Hepatocyte (in vitro differentiated cells): Measurements from ENCODE around the gene ARHGAP22. TPM values are rescaled to one million over a fixed set of nuclear protein-coding genes. Genes with fewer than 3 reads are reported as not detected.

ENCODE experiments used
- DNase-seq: peaks from one replicate; pipeline ENCODE4 v3.0.0-alpha.2; 2016; ENCODE audit warnings: low spot score
- H2AFZ ChIP-seq: fragments of 200-600 bp; sonication (generic); 2 replicates; pipeline ENCODE4 v1.6.0; 2016; ENCODE audit warnings: antibody characterized with exemption, mild to moderate bottlenecking
- H3K27ac ChIP-seq: fragments of 200-600 bp; sonication (generic); 2 replicates; pipeline ENCODE4 v1.5.1; 2016; ENCODE audit warnings: mild to moderate bottlenecking
- H3K27me3 ChIP-seq: fragments of 200-600 bp; sonication (generic); 2 replicates; pipeline ENCODE4 v1.6.1; 2016
- H3K36me3 ChIP-seq: fragments of 200-600 bp; sonication (generic); replicated peaks from 2 replicates; pipeline ENCODE4 v1.5.1; 2016; ENCODE audit warnings: low read depth; ENCODE audit not compliant: insufficient read depth
- H3K4me1 ChIP-seq: fragments of 200-600 bp; sonication (generic); 2 replicates; pipeline ENCODE4 v1.5.1; 2016; ENCODE audit warnings: mild to moderate bottlenecking, moderate library complexity; ENCODE audit not compliant: insufficient read depth
- H3K4me2 ChIP-seq: fragments of 200-600 bp; sonication (generic); 2 replicates; pipeline ENCODE4 v1.6.0; 2016
- H3K4me3 ChIP-seq: fragments of 200-600 bp; sonication (generic); 2 replicates; pipeline ENCODE4 v1.5.1; 2016; ENCODE audit warnings: mild to moderate bottlenecking
- H3K79me2 ChIP-seq: fragments of 200-600 bp; sonication (generic); 2 replicates; pipeline ENCODE4 v1.6.0; 2017; ENCODE audit warnings: mild to moderate bottlenecking
- H3K9me2 ChIP-seq: fragments of 200-600 bp; sonication (generic); replicated peaks from 2 replicates; pipeline ENCODE4 v1.6.0; 2017; ENCODE audit warnings: mild to moderate bottlenecking; ENCODE audit not compliant: insufficient read depth
- H3K9me3 ChIP-seq: fragments of 200-600 bp; sonication (generic); 2 replicates; pipeline ENCODE4 v1.5.1; 2016; ENCODE audit warnings: low read depth, mild to moderate bottlenecking
- H4K20me1 ChIP-seq: fragments of 200-600 bp; sonication (generic); 2 replicates; pipeline ENCODE4 v1.6.0; 2016; ENCODE audit warnings: mild to moderate bottlenecking; ENCODE audit not compliant: insufficient read depth, poor library complexity, severe bottlenecking
- EZH2 ChIP-seq: fragments of 200-600 bp; sonication (generic); IDR thresholded peaks from 2 replicates; pipeline ENCODE4 v1.6.1; 2016; ENCODE audit warnings: antibody characterized with exemption, mild to moderate bottlenecking, borderline replicate concordance
- EZH2phosphoT487 ChIP-seq: fragments of 200-600 bp; sonication (generic); IDR thresholded peaks from one replicate; pipeline ENCODE4 v1.6.1; 2018; ENCODE audit warnings: antibody characterized with exemption, mild to moderate bottlenecking, low read depth, moderate library complexity; ENCODE audit not compliant: unreplicated experiment, severe bottlenecking
- WGBS: methylation state at CpG from one replicate; pipeline ENCODE4 v1.1.6; 2016; ENCODE audit warnings: low lambda C conversion rate; ENCODE audit errors: missing lambda C conversion rate; 5-methylcytosine and 5-hydroxymethylcytosine counted together
- polyA plus RNA-seq: library from polyadenylated mRNA; unstranded; fragments of >200 nt; fragmentation: Nextera tagmentation; extraction: Ambion mirVana; gene quantifications from 2 replicates; pipeline ENCODE4 v1.2.1, GENCODE V29; 2016
- total RNA-seq: library from RNA; depleted of rRNA; stranded (reverse); fragments of >200 nt; gene quantifications from 2 replicates; pipeline ENCODE4 v1.2.3, GENCODE V29; 2014
- TF ChIP-seq, protein P1 (sequence below): fragments of 200-600 bp; sonication (generic); IDR thresholded peaks from 2 replicates; pipeline ENCODE4 v1.5.1; 2016; ENCODE audit warnings: antibody characterized with exemption, mild to moderate bottlenecking; ENCODE audit not compliant: poor library complexity

ARHGAP22 gene
- total and polyA plus RNA-seq, 2 experiments from 2014 or later = 1.7 to 1.8 TPM

DNA sequence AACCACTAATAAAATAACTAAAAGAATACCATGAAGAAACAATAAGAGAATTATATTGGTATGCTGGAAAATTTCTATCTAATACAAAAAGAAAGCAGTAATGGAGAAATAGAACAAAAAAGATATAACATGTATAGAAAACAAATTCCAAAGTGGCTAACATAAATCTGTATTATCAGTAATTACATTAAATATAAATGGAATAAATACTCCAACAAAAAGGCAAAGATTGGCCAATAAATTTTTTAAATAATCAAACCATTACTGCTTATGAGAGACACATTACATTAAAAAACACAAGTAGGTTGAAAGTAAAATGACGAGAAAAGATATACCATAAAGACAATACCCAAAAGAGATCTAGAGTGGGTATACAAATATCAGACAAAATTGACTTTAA, 90.0 kb downstream of the ARHGAP22 start:
- Histone ChIP-seq H2AFZ (no peak overlapping the region), H3K79me2 (no peaks in the 10 kb centered on the region), H3K4me2 (no peak overlapping the region), H4K20me1 (no peaks in the 10 kb centered on the region), H3K4me1 (no peaks in the 10 kb centered on the region), H3K27me3 (no peaks in the 10 kb centered on the region), H3K9me3 (peaks cover 10% of the 10 kb centered on the region), H3K9me2 (no peaks in the 10 kb centered on the region), H3K4me3 (no peak overlapping the region), H3K36me3 (no peaks in the 10 kb centered on the region), H3K27ac (no peak overlapping the region)
- TF ChIP-seq, protein P1, sequence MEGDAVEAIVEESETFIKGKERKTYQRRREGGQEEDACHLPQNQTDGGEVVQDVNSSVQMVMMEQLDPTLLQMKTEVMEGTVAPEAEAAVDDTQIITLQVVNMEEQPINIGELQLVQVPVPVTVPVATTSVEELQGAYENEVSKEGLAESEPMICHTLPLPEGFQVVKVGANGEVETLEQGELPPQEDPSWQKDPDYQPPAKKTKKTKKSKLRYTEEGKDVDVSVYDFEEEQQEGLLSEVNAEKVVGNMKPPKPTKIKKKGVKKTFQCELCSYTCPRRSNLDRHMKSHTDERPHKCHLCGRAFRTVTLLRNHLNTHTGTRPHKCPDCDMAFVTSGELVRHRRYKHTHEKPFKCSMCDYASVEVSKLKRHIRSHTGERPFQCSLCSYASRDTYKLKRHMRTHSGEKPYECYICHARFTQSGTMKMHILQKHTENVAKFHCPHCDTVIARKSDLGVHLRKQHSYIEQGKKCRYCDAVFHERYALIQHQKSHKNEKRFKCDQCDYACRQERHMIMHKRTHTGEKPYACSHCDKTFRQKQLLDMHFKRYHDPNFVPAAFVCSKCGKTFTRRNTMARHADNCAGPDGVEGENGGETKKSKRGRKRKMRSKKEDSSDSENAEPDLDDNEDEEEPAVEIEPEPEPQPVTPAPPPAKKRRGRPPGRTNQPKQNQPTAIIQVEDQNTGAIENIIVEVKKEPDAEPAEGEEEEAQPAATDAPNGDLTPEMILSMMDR = no peak
- TF ChIP-seq EZH2phosphoT487 (no peak), EZH2 (no peak)
- no peak for DNase-seq
- 79% methylated on average over 1 of the region's 1 CpG for WGBS

DNA sequence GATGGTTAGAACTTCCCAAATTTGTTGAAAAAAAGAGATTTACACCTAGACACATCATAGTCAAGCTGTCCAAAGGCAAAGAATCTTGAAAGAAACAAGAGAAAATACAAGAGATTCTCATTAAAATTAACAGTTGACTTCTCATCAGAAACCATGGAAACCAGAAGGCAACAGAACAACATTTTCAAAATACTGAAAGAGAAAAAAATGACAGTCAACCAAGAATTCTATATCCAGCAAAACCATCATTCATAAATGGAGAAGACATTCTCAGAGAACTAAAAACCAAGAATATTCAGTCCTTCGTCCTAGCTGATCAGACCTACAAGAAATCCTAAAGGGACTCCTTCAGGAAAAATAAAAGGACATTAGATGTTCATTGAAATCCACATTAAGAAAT, 90.6 kb downstream of the ARHGAP22 start:
- Histone ChIP-seq H3K27me3 (no peaks in the 10 kb centered on the region), H4K20me1 (no peaks in the 10 kb centered on the region), H3K9me2 (no peaks in the 10 kb centered on the region), H3K4me2 (no peak overlapping the region), H3K4me3 (no peak overlapping the region), H2AFZ (no peak overlapping the region), H3K9me3 (peaks cover 10% of the 10 kb centered on the region), H3K36me3 (no peaks in the 10 kb centered on the region), H3K27ac (no peak overlapping the region), H3K79me2 (no peaks in the 10 kb centered on the region), H3K4me1 (no peaks in the 10 kb centered on the region)
- 91% methylated on average over 1 of the region's 1 CpG for WGBS
- no peak for TF ChIP-seq EZH2
- TF ChIP-seq, protein P1 = no peak
- TF ChIP-seq EZH2phosphoT487 = no peak
- no peak for DNase-seq

DNA sequence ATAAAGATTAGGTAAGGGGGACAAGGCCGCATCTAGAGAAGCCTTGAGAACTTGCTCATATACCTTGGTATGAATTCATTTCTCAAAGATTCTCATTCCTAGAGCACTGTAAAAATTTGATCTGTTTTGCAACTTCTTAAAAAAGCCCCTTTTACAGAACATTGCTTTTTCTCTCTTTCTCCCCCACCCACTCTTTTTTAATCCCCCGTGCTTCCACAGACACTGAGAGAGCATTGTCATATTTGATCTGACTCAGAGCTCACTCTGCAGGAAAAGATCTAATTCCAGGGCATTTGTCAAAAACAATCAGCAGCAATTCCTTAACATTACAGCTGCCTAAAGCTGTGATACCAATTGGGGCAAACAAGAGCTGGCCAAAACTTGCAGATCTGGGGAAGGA, 92.0 kb downstream of the ARHGAP22 start:
- Histone ChIP-seq H3K9me2 (no peaks in the 10 kb centered on the region), H3K4me3 (no peak overlapping the region), H3K27me3 (no peaks in the 10 kb centered on the region), H3K4me2 (no peak overlapping the region), H3K36me3 (no peaks in the 10 kb centered on the region), H2AFZ (no peak overlapping the region), H3K9me3 (peaks cover 10% of the 10 kb centered on the region), H4K20me1 (no peaks in the 10 kb centered on the region), H3K4me1 (no peaks in the 10 kb centered on the region), H3K79me2 (no peaks in the 10 kb centered on the region), H3K27ac (no peak overlapping the region)
- TF ChIP-seq EZH2 (no peak), EZH2phosphoT487 (no peak)
- TF ChIP-seq, protein P1 = no peak
- WGBS = 94% methylated on average over 2 of the region's 2 CpGs
- no peak for DNase-seq

DNA sequence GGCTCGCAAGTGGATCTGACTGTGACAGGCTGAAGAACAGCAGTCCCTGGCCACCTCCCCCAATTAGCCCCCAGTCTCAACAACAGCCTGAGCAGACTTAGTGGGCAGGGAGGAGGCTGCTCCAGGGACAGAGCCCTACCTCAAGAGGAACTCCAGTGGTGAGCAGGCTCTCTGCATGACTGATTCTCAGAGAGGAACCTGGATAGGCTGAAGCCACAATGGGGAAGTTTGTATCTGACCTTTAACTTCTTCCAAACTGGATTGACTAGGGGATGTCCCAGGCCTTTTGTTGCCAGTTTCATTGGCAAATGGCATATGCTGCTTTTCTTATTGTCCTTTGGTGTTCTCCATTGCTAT, 93.0 kb downstream of the ARHGAP22 start:
- no peak for DNase-seq
- H3K79me2 ChIP-seq = no peaks in the 10 kb centered on the region
- 90% methylated on average over 1 of the region's 1 CpG for WGBS

More for the DNA sequence above, 93.0 kb downstream of the ARHGAP22 start:
- Histone ChIP-seq H3K36me3 (no peaks in the 10 kb centered on the region), H3K27me3 (no peaks in the 10 kb centered on the region), H2AFZ (no peak overlapping the region), H3K27ac (no peak overlapping the region), H4K20me1 (no peaks in the 10 kb centered on the region), H3K4me1 (no peaks in the 10 kb centered on the region), H3K9me2 (no peaks in the 10 kb centered on the region), H3K4me3 (no peak overlapping the region), H3K9me3 (peaks cover 10% of the 10 kb centered on the region), H3K4me2 (no peak overlapping the region)
- TF ChIP-seq EZH2phosphoT487 (no peak), EZH2 (no peak)
- TF ChIP-seq, protein P1 = no peak
